K562 treated with DMSO at 1 percent for 12 hours (cell line): ENCODE results near the gene GIMAP2. TPM values are rescaled to one million over a fixed set of nuclear protein-coding genes. Genes with fewer than 3 reads are reported as not detected.

Experiments used
- total RNA-seq: library from RNA; unstranded; fragments of 300-600 nt; gene quantifications from 2 replicates; pipeline ENCODE4 v1.2.3, GENCODE V29; 2022; ENCODE audit not compliant: insufficient read depth

GIMAP2 gene
- total RNA-seq = 7.6 and 9.9 TPM in 2 replicates

DNA sequence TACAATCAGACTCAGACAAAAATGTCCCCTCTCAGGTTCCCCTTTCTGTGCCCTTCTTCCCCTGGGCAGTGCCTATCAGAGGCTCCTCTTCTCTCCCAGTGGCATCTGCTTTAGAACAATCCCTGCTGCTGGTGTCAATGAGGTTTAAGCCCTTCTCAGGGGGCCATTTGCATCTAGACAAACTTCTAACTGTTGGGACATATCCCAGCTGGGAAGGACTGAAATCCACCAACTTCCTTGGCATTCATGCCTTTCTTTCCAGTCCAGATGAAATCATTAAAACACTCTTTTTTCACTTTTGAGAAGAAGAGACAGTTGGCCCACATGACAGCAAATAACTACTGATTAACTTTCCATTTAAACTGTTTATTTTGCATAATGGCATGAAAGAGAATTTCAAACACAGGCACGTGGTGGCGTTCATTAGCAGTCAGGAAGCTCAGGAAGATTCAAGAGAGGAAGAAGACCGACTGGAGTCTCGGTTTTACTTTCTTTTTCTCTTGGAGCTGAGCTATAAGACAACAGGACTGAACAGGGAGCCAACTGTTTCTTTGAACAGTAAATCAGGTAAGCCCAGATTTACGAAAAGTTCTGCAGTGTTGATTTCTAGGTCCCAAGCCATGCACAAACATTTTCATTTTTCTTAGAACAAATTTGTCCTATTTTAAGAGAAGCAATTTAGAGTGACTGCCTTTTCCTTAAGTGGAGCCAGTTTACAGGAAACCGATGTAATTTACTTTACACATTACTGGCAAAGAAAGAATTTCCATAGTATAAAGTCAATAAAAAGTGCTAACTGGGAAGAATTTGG is at the start of gene GIMAP2:
Gene GIMAP2 (plus strand): TSS at position 488 of the 811 bp plus-strand sequence. CDS start 1,354 bp downstream, outside the sequence.

GRCh38 chr7:150716368-150716767 is 30.9 kb downstream of the GIMAP2 start, which contains the start of gene GIMAP1:
GIMAP1 (plus strand) TSS chr7:150716613; CDS start chr7:150719048, 2,435 bp downstream.

GRCh38 chr7:150737265-150738055 is 52.0 kb downstream of the GIMAP2 start, which contains the start of gene GIMAP5:
GIMAP5 (plus strand) TSS chr7:150737418; CDS start chr7:150740885, 3,467 bp downstream.

Other genes starting within 250 kb of the GIMAP2 start
- 0.14 TPM in 1 of 2 replicates, not detected in the other for gene GIMAP8, start 235.1 kb upstream of the GIMAP2 start, total RNA-seq
- gene GIMAP7, start 170.8 kb upstream of the GIMAP2 start, total RNA-seq = not detected in 2 replicates
- gene GIMAP4, start 118.3 kb upstream of the GIMAP2 start, total RNA-seq = not detected in 2 replicates
- gene GIMAP6, start 53.3 kb upstream of the GIMAP2 start, total RNA-seq = 0.30 and 0.47 TPM in 2 replicates
- gene GIMAP1, start 30.9 kb downstream of the GIMAP2 start, total RNA-seq = not detected in 2 replicates
- 2.6 and 5.4 TPM in 2 replicates for gene GIMAP5, start 51.7 kb downstream of the GIMAP2 start, total RNA-seq
- gene TMEM176B, start 114.7 kb downstream of the GIMAP2 start, total RNA-seq = 0.70 TPM in 1 of 2 replicates, not detected in the other
- 1.2 and 1.9 TPM in 2 replicates for gene TMEM176A, start 115.1 kb downstream of the GIMAP2 start, total RNA-seq
- not detected in 2 replicates for gene AOC1, start 166.8 kb downstream of the GIMAP2 start, total RNA-seq